G401.6 (cell line): ENCODE data around the gene ZNF213.
"Not testable (repeated sequence)": the region's sequence is repeated elsewhere in the genome, so short reads cannot be mapped to it uniquely, and the experiment has no call there.

ENCODE experiments used
- FAIRE-seq: peaks from 2 replicates; lab custom pipeline; 2012; peaks lifted over from hg19 to GRCh38; lab: Jason Lieb, UNC

Gene ZNF213

GRCh38 chr16:3170440-3171180 is 35.8 kb downstream of the ZNF213 start:
- no peak for FAIRE-seq

- FAIRE-seq = no peak
These were observed 36.5 kb downstream of the ZNF213 start for GRCh38 chr16:3171181-3171854.

GRCh38 chr16:3171855-3172593 is 37.2 kb downstream of the ZNF213 start:
- peak; percentile 98 for FAIRE-seq

GRCh38 chr16:3173892-3174617 is 39.2 kb downstream of the ZNF213 start:
- FAIRE-seq = no peak

GRCh38 chr16:3174618-3175148 is 39.9 kb downstream of the ZNF213 start:
- FAIRE-seq = no peak

GRCh38 chr16:3175157-3176093 is 40.6 kb downstream of the ZNF213 start:
- no peak for FAIRE-seq

- no peak for FAIRE-seq
These were observed 44.8 kb downstream of the ZNF213 start for GRCh38 chr16:3179651-3180050.

- FAIRE-seq = no peak
These were observed 45.6 kb downstream of the ZNF213 start for GRCh38 chr16:3180445-3180878.

- FAIRE-seq = not testable (repeated sequence)
These were observed 47.4 kb downstream of the ZNF213 start for GRCh38 chr16:3182293-3182607.

GRCh38 chr16:3182608-3183444 is 48.0 kb downstream of the ZNF213 start:
- FAIRE-seq = no peak

GRCh38 chr16:3183445-3184139 is 48.8 kb downstream of the ZNF213 start:
- no peak for FAIRE-seq

GRCh38 chr16:3186946-3187690 is 52.3 kb downstream of the ZNF213 start:
- no peak for FAIRE-seq

- peak; percentile 97 for FAIRE-seq
These were observed 53.2 kb downstream of the ZNF213 start, which contains the start of gene OR1F1 for GRCh38 chr16:3187798-3188674. TSS of gene OR1F1 (plus strand) at chr16:3188204.

GRCh38 chr16:3188675-3188924 is 53.8 kb downstream of the ZNF213 start:
- FAIRE-seq = no peak

GRCh38 chr16:3188925-3189825 is 54.3 kb downstream of the ZNF213 start:
- FAIRE-seq = peak; percentile 79

GRCh38 chr16:3189869-3190268 is 55.0 kb downstream of the ZNF213 start:
- FAIRE-seq = no peak

GRCh38 chr16:3190949-3191353 is 56.1 kb downstream of the ZNF213 start:
- FAIRE-seq = no peak
